A673 (cell line): ENCODE results near the gene COL4A1.

ENCODE experiments used
- CTCF ChIP-seq: fragments of 300-800, 200-600 bp; sonication (generic); conservative IDR thresholded peaks from 2 replicates; pipeline ENCODE4 v1.5.1; 2017; ENCODE audit warnings: low read depth, mild to moderate bottlenecking, antibody characterized with exemption, low read length, moderate library complexity, mixed read lengths
- EZH2 ChIP-seq: fragments of 200-600 bp; sonication (generic); IDR thresholded peaks from 2 replicates; pipeline ENCODE4 v1.6.1; 2017; ENCODE audit warnings: borderline replicate concordance, low read depth, mild to moderate bottlenecking, mixed read lengths, antibody characterized with exemption, low read length; ENCODE audit not compliant: poor library complexity, severe bottlenecking

DNA sequence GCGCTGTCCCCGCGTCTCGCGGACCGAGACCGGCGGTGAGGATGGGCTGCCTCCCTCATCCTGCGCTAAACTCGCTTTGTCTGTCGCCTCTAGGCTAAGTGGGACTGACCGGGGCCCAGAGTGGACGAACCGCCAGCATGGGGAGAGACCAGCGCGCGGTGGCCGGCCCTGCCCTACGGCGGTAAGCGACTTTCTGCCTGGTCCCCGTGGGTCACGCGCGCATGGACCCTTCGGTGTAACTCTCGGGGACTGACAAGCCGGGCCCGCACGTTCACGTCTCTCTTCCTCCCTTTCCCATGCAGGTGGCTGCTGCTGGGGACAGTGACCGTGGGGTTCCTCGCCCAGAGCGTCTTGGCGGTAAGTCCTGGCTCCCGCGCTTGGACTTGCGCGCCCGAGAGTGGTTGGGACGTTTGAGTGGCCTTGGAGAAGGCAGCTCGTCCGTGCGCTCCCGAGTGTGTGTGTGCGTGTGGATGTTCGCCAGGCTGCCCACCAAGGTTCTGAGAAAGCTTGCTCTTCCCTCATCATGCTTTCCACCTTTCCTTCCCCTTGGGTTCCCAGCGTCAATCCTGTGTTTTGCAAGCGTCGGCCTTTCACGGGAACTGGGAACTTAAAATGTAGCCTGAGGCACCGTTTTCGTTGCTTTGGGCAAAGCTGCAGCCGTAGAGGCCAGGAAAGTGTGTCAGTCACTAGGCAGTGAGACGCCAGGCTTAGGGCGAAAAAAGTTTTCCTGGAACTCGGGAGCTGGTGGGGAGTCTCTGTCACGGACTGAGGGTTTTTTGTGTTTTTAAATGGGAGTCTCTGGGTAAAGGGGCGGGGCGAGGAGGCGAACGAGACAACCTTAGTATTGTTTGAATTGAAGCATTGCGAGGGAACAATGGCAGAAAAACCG is 1.1 kb upstream of the COL4A1 start:
- TF ChIP-seq CTCF (no peak), EZH2 (no peak)
